B cell (primary cell): ENCODE results near the gene CCDC9. TPM values are rescaled to one million over a fixed set of nuclear protein-coding genes. Genes with fewer than 3 reads are reported as not detected.

Experiments
- ATAC-seq: fragments of 200-7000 bp; cut with Tn5 transposase; one replicate; pipeline ENCODE4 v1.10.0; 2021; ENCODE audit warnings: low read depth, mild to moderate bottlenecking, moderate number of reproducible peaks, moderate library complexity
- CTCF ChIA-PET: fragments of 350-600 bp; sonication (Branson Sonifier 250); formaldehyde crosslinking; loops from one replicate; lab custom pipeline; 2021; ENCODE audit warnings: antibody characterized with exemption, inconsistent platforms; lab: Charles Lee
- POLR2A ChIA-PET: fragments of 350-600 bp; sonication (Branson Sonifier 250); formaldehyde crosslinking; loops from one replicate; lab custom pipeline; 2021; ENCODE audit warnings: antibody characterized with exemption; lab: Charles Lee
- DNase-seq: peaks from one replicate; pipeline ENCODE4 v3.0.0; 2013
- H2AFZ ChIP-seq: 2 replicates; pipeline ENCODE4 v1.6.1; 2012; ENCODE audit warnings: mild to moderate bottlenecking, low read depth, low read length; ENCODE audit not compliant: insufficient read depth, poor library complexity, severe bottlenecking
- H3K27ac ChIP-seq, 2 donors: 1 replicate in 1 of 2; 2 replicates in 1 of 2; pipeline ENCODE4 v1.5.1; 2012 to 2013; ENCODE audit warnings: low read length in 2 of 2, mild to moderate bottlenecking in 2 of 2, moderate library complexity in 1 of 2
- H3K27me3 ChIP-seq, 4 experiments: fragments of 200-600 bp in 1 of 4; sonication (generic) in 1 of 4; replicated peaks in 1 of 4; 1 replicate in 2 of 4; 2 replicates in 2 of 4; pipeline versions ENCODE4 v1.6.1 to v1.7.0; 2013 to 2016; ENCODE audit warnings: low read length in 3 of 4, mild to moderate bottlenecking in 2 of 4, mixed read lengths in 1 of 4, moderate library complexity in 1 of 4; ENCODE audit not compliant: insufficient read depth in 4 of 4, control insufficient read depth in 3 of 4; ENCODE audit errors: control extremely low read depth in 1 of 4
- H3K36me3 ChIP-seq, 2 experiments: replicated peaks in 1 of 2; 1 replicate in 1 of 2; 2 replicates in 1 of 2; pipeline versions ENCODE4 v1.6.1 to v1.7.1; 2013; ENCODE audit warnings: low read length in 1 of 2; ENCODE audit not compliant: insufficient read depth in 2 of 2, control insufficient read depth in 1 of 2; ENCODE audit errors: control extremely low read depth in 1 of 2, extremely low read depth in 1 of 2
- H3K4me1 ChIP-seq, 2 donors: fragments of 200-600 bp in 1 of 2; sonication (generic) in 1 of 2; 1 replicate in 1 of 2; 2 replicates in 1 of 2; pipeline versions ENCODE4 v1.5.1 to v1.6.1; 2013 to 2017; ENCODE audit warnings: low read length in 2 of 2; ENCODE audit not compliant: control insufficient read depth in 2 of 2, insufficient read depth in 2 of 2
- H3K4me2 ChIP-seq: replicated peaks from 2 replicates; pipeline ENCODE3; 2012; ENCODE audit warnings: mild to moderate bottlenecking, low read depth, low read length; ENCODE audit not compliant: poor library complexity, severe bottlenecking
- H3K4me3 ChIP-seq, 5 experiments: fragments of 200-600 bp in 1 of 5; sonication (generic) in 1 of 5; 1 replicate in 3 of 5; 2 replicates in 2 of 5; pipeline versions ENCODE4 v1.5.1 to v1.7.0; 2011 to 2016; ENCODE audit warnings: low read length in 4 of 5, mild to moderate bottlenecking in 4 of 5, low read depth in 2 of 5, control low read depth in 1 of 5, moderate library complexity in 1 of 5; ENCODE audit not compliant: insufficient read depth in 1 of 5; ENCODE audit errors: control extremely low read depth in 1 of 5, extremely low read depth in 1 of 5
- H3K79me2 ChIP-seq: fragments of 200-600 bp; sonication (generic); one replicate; pipeline ENCODE4 v1.6.0; 2016; ENCODE audit warnings: low read length; ENCODE audit not compliant: control insufficient read depth, insufficient read depth
- H3K9ac ChIP-seq: fragments of 200-600 bp; sonication (generic); 2 replicates; pipeline ENCODE4 v1.6.1; 2017; ENCODE audit warnings: mild to moderate bottlenecking, low read length, moderate library complexity
- H3K9me3 ChIP-seq, 3 donors: one replicate each; pipeline versions ENCODE4 v1.6.1 to v1.7.1; 2013; ENCODE audit warnings: low read length in 2 of 3; ENCODE audit not compliant: control insufficient read depth in 2 of 3, insufficient read depth in 1 of 3; ENCODE audit errors: control extremely low read depth in 1 of 3
- H4K20me1 ChIP-seq: 2 replicates; pipeline ENCODE4 v1.6.0; 2012; ENCODE audit warnings: mild to moderate bottlenecking, low read length; ENCODE audit not compliant: insufficient read depth, control insufficient read depth, poor library complexity, severe bottlenecking
- H3K27ac Mint-ChIP-seq: one replicate; pipeline ENCODE4 v1.8.0; 2021; ENCODE audit warnings: mixed read lengths
- H3K27me3 Mint-ChIP-seq: one replicate; pipeline ENCODE4 v1.8.0; 2021; ENCODE audit warnings: mixed read lengths
- H3K4me1 Mint-ChIP-seq: one replicate; pipeline ENCODE4 v1.8.0; 2021; ENCODE audit warnings: mixed read lengths
- H3K4me3 Mint-ChIP-seq: one replicate; pipeline ENCODE4 v1.8.0; 2021; ENCODE audit warnings: mixed read lengths
- H3K9me3 Mint-ChIP-seq: one replicate; pipeline ENCODE4 v1.8.0; 2022; ENCODE audit warnings: mixed read lengths; ENCODE audit not compliant: insufficient read depth
- EZH2 ChIP-seq: IDR thresholded peaks from 2 replicates; pipeline ENCODE4 v1.6.1; 2012; ENCODE audit warnings: borderline replicate concordance, low read depth, mild to moderate bottlenecking, moderate library complexity, low read length; ENCODE audit not compliant: insufficient read depth, poor library complexity, severe bottlenecking
- WGBS: methylation state at CpG from one replicate; pipeline ENCODE4 v1.1.5; 2013; ENCODE audit warnings: missing lambda C conversion rate; ENCODE audit not compliant: insufficient coverage; 5-methylcytosine and 5-hydroxymethylcytosine counted together
- intact Hi-C: fragments of 100-400 bp; cut with micrococcal nuclease; formaldehyde crosslinking; loops from one replicate; pipeline ENCODE4 v1.10.0; 2022
- polyA plus RNA-seq: library from polyadenylated mRNA; depleted of rRNA; stranded (reverse); fragments of >200 nt; gene quantifications from 2 replicates; pipeline ENCODE4 v1.2.3, GENCODE V29; 2012
- total RNA-seq, 2 donors: library from RNA; stranded (reverse); fragments of 120-200 nt in 1 of 2; gene quantifications; 1 replicate in 1 of 2; 2 replicates in 1 of 2; pipeline versions ENCODE4 v1.2.3 to v1.2.4, GENCODE V29; 2013 to 2022
- TF ChIP-seq, protein P1 (sequence below): fragments of 200-600 bp; IDR thresholded peaks from one replicate; pipeline ENCODE4 v1.8.0; 2022; ENCODE audit warnings: antibody characterized with exemption, mild to moderate bottlenecking

CCDC9 gene
- total and polyA plus RNA-seq, 2 donors (not counting 1 experiment from before 2014, with no cell fraction given): 12.3 to 54.7 TPM

DNA sequence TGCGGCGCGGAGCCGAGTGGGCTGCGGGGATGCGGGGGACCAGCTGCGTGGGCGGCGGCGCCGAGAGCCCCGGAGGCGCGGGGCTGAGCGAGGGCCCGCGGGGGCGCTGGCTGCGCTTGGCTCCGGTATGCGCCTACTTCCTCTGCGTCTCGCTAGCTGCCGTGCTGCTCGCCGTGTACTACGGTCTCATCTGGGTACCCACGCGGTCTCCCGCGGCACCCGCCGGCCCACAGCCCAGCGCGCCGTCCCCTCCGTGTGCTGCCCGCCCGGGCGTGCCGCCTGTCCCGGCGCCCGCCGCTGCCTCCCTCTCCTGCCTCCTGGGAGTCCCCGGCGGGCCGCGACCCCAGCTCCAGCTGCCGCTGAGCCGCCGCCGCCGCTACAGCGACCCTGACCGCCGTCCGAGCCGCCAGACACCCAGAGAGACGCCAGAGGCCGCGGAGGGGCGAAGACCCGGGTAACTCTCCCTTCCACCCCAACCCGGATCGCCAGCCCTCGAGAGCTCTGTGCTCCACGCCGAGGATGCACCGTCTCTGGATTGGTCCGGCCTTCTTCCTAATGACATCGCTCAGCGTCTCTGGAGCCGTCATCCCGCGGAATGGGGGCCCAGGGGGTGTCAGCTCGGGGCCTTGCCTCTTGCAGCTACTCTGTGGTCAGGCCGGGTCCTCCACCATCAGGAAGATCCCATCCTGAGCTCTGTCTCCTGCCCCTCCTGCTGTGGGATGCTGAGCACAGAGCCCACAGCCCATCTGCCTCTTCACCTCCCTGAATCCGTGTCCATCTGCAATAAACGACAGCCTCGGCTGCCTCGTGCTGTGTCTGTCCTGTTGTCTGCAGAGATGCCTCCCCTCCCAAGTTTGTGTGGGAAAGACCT, 18.8 kb downstream of the CCDC9 start:
- no peaks in the 10 kb centered on the region for H3K9me3 Mint-ChIP-seq
- H3K4me3 Mint-ChIP-seq: peak overlapping the region; percentile 75
- Histone ChIP-seq H3K4me1 (peaks cover 12 to 22% of the 10 kb centered on the region in 2 donors), H3K36me3 (peaks cover 0 to 12% of the 10 kb centered on the region in 2 experiments), H3K4me3 (peak overlapping the region in 4 of 5 experiments; percentile 29 to 63 (median 51)), H3K27ac (peak overlapping the region; percentile 22 to 55), H3K9ac (peak overlapping the region; percentile 66), H3K79me2 (no peaks in the 10 kb centered on the region), H3K27me3 (no peaks in the 10 kb centered on the region), H3K4me2 (peak overlapping the region; percentile 100), H3K9me3 (no peaks in the 10 kb centered on the region), H4K20me1 (peaks cover 16% of the 10 kb centered on the region), H2AFZ (peak overlapping the region; percentile 43)
- ChIA-PET POLR2A (interaction anchor here (0.6 to 4.1 kb wide), 8 partner anchors 9 to 470 kb away, joined by 3 to 74 read pairs (median 6); partner anchors contain the start of genes CCDC9 and NOP53), CTCF (interaction anchor here (0.7 to 3.3 kb wide), 11 partner anchors 9 to 116 kb away, joined by 3 to 22 read pairs (median 5); partner anchors contain the start of genes CCDC9 and DHX34)
- DNase-seq: no peak
- WGBS: 10% methylated on average over 79 of the region's 82 CpGs
- peak; percentile 16 for ATAC-seq
- peaks cover 22% of the 10 kb centered on the region for H3K4me1 Mint-ChIP-seq
- intact Hi-C loops: loop anchor here (1.0 to 10.0 kb wide), 7 partner anchors 48 to 1362 kb away; partner anchors contain the start of genes BICRA, DBP, DHX34 and NAPA
- TF ChIP-seq, protein P1, sequence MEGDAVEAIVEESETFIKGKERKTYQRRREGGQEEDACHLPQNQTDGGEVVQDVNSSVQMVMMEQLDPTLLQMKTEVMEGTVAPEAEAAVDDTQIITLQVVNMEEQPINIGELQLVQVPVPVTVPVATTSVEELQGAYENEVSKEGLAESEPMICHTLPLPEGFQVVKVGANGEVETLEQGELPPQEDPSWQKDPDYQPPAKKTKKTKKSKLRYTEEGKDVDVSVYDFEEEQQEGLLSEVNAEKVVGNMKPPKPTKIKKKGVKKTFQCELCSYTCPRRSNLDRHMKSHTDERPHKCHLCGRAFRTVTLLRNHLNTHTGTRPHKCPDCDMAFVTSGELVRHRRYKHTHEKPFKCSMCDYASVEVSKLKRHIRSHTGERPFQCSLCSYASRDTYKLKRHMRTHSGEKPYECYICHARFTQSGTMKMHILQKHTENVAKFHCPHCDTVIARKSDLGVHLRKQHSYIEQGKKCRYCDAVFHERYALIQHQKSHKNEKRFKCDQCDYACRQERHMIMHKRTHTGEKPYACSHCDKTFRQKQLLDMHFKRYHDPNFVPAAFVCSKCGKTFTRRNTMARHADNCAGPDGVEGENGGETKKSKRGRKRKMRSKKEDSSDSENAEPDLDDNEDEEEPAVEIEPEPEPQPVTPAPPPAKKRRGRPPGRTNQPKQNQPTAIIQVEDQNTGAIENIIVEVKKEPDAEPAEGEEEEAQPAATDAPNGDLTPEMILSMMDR: no peak
- no peak for TF ChIP-seq EZH2
- H3K27ac Mint-ChIP-seq: peak overlapping the region; percentile 68
- no peaks in the 10 kb centered on the region for H3K27me3 Mint-ChIP-seq
